ENCODE measurements around the gene HCRT.
A peak's percentile ranks its signal among the peaks of the same experiment; 100 is the strongest.

The HCRT gene

GRCh38 chr17:42197564-42198156 is 12.4 kb upstream of the HCRT start:
- no peak for TF ChIP-seq ZNF70 (CRISPR knock-in tag; IDR thresholded peaks at IDR 0.05)
- TF ChIP-seq ZFP30 (CRISPR knock-in tag; IDR thresholded peaks at IDR 0.05) = no peak
- no peak for TF ChIP-seq ZC3H10 (CRISPR knock-in tag; IDR thresholded peaks at IDR 0.05)
- no peak for TF ChIP-seq POU6F1 (CRISPR knock-in tag; IDR thresholded peaks at IDR 0.05; ENCODE audit: borderline replicate concordance, low read depth)
- TF ChIP-seq TOX (CRISPR knock-in tag; IDR thresholded peaks at IDR 0.05; ENCODE audit: borderline replicate concordance) = no peak
- no peak for TF ChIP-seq BACH2 (CRISPR knock-in tag; IDR thresholded peaks at IDR 0.05; ENCODE audit: borderline replicate concordance)
- no peak for TF ChIP-seq SNAI2 (CRISPR knock-in tag; IDR thresholded peaks at IDR 0.05)
- TF ChIP-seq ZNF8 (CRISPR knock-in tag; IDR thresholded peaks at IDR 0.05) = no peak
- TF ChIP-seq GLIS3 (CRISPR knock-in tag; IDR thresholded peaks at IDR 0.05) = no peak
- no peak for TF ChIP-seq ESRRG (CRISPR knock-in tag; IDR thresholded peaks at IDR 0.05)
- TF ChIP-seq PPARA (CRISPR knock-in tag; IDR thresholded peaks at IDR 0.05; ENCODE audit: borderline replicate concordance) = no peak
- no peak for TF ChIP-seq CSDC2 (CRISPR knock-in tag; IDR thresholded peaks at IDR 0.05)
- no peak for TF ChIP-seq TCF4 (CRISPR knock-in tag; IDR thresholded peaks at IDR 0.05; ENCODE audit: borderline replicate concordance)
- no peak for TF ChIP-seq ZFP3 (CRISPR knock-in tag; IDR thresholded peaks at IDR 0.05)
- TF ChIP-seq RARB (CRISPR knock-in tag; IDR thresholded peaks at IDR 0.05) = no peak
- TF ChIP-seq ISL1 (CRISPR knock-in tag; IDR thresholded peaks at IDR 0.05) = no peak
- TF ChIP-seq TSHZ2 (CRISPR knock-in tag; IDR thresholded peaks at IDR 0.05) = no peak
- TF ChIP-seq ARNTL (CRISPR knock-in tag; IDR thresholded peaks at IDR 0.05; ENCODE audit: borderline replicate concordance, low read depth) = no peak
- TF ChIP-seq, protein P1, sequence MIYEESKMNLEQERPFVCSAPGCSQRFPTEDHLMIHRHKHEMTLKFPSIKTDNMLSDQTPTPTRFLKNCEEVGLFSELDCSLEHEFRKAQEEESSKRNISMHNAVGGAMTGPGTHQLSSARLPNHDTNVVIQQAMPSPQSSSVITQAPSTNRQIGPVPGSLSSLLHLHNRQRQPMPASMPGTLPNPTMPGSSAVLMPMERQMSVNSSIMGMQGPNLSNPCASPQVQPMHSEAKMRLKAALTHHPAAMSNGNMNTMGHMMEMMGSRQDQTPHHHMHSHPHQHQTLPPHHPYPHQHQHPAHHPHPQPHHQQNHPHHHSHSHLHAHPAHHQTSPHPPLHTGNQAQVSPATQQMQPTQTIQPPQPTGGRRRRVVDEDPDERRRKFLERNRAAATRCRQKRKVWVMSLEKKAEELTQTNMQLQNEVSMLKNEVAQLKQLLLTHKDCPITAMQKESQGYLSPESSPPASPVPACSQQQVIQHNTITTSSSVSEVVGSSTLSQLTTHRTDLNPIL (CRISPR knock-in tag; IDR thresholded peaks at IDR 0.05; ENCODE audit: low read depth) = no peak
- no peak for ATAC-seq

GRCh38 chr17:42193969-42194899 is 9.0 kb upstream of the HCRT start, which contains the start of gene GHDC:
TSS of gene GHDC (minus strand) at chr17:42194494. CDS start at chr17:42193581, 913 bp downstream.
- TF ChIP-seq POU6F1 (CRISPR knock-in tag; IDR thresholded peaks at IDR 0.05; ENCODE audit: borderline replicate concordance, low read depth) = no peak
- TF ChIP-seq CSDC2 (CRISPR knock-in tag; IDR thresholded peaks at IDR 0.05) = no peak
- TF ChIP-seq GLIS3 (CRISPR knock-in tag; IDR thresholded peaks at IDR 0.05) = no peak
- TF ChIP-seq ZNF70 (CRISPR knock-in tag; IDR thresholded peaks at IDR 0.05) = no peak
- no peak for TF ChIP-seq TOX (CRISPR knock-in tag; IDR thresholded peaks at IDR 0.05; ENCODE audit: borderline replicate concordance)
- TF ChIP-seq ARNTL (CRISPR knock-in tag; IDR thresholded peaks at IDR 0.05; ENCODE audit: borderline replicate concordance, low read depth) = no peak
- TF ChIP-seq OSR1 (CRISPR knock-in tag; IDR thresholded peaks at IDR 0.05) = no peak
- no peak for TF ChIP-seq ZFP30 (CRISPR knock-in tag; IDR thresholded peaks at IDR 0.05)
- no peak for TF ChIP-seq SNAI2 (CRISPR knock-in tag; IDR thresholded peaks at IDR 0.05)
- peak; percentile 98 for ATAC-seq

Data from SK-N-SH treated with all-trans-retinoic acid at 6 μM for 48 hours (cell line).